Smooth muscle cell (in vitro differentiated cells): ENCODE results near the gene TTC36. TPM values are rescaled to one million over a fixed set of nuclear protein-coding genes. Genes with fewer than 3 reads are reported as not detected.

ENCODE experiments used
- DNase-seq: peaks from one replicate; lab custom pipeline; 2025; ENCODE audit not compliant: unreplicated experiment; lab: John Stamatoyannopoulos, UW
- H2AFZ ChIP-seq: fragments of 200-600 bp; sonication (generic); 2 replicates; pipeline ENCODE4 v1.6.0; 2016; ENCODE audit warnings: antibody characterized with exemption, low read depth, mild to moderate bottlenecking
- H3F3A ChIP-seq: fragments of 200-600 bp; sonication (generic); 2 replicates; pipeline ENCODE4 v1.6.0; 2017; ENCODE audit warnings: antibody characterized with exemption, low read depth
- H3K27ac ChIP-seq: fragments of 200-600 bp; sonication (generic); 2 replicates; pipeline ENCODE4 v1.5.1; 2016; ENCODE audit warnings: low read depth, mild to moderate bottlenecking
- H3K27me3 ChIP-seq: fragments of 200-600 bp; sonication (generic); 2 replicates; pipeline ENCODE4 v1.6.1; 2016; ENCODE audit warnings: low read depth, mild to moderate bottlenecking
- H3K36me3 ChIP-seq: fragments of 200-600 bp; sonication (generic); 2 replicates; pipeline ENCODE4 v1.5.1; 2016; ENCODE audit warnings: low read depth
- H3K4me1 ChIP-seq: fragments of 200-600 bp; sonication (generic); 2 replicates; pipeline ENCODE4 v1.5.1; 2016; ENCODE audit warnings: low read depth
- H3K4me2 ChIP-seq: fragments of 200-600 bp; sonication (generic); 2 replicates; pipeline ENCODE4 v1.6.0; 2016; ENCODE audit warnings: mild to moderate bottlenecking
- H3K4me3 ChIP-seq: fragments of 200-600 bp; sonication (generic); 2 replicates; pipeline ENCODE4 v1.5.1; 2016; ENCODE audit warnings: mild to moderate bottlenecking
- H3K79me2 ChIP-seq: fragments of 200-600 bp; sonication (generic); 2 replicates; pipeline ENCODE4 v1.6.0; 2016; ENCODE audit warnings: low read depth, mild to moderate bottlenecking
- H3K9ac ChIP-seq: fragments of 200-600 bp; sonication (generic); 2 replicates; pipeline ENCODE4 v1.6.0; 2016; ENCODE audit warnings: low read depth
- H3K9me3 ChIP-seq: fragments of 200-600 bp; sonication (generic); replicated peaks from 2 replicates; pipeline ENCODE4 v1.5.1; 2016; ENCODE audit warnings: low read depth
- H4K20me1 ChIP-seq: fragments of 200-600 bp; sonication (generic); 2 replicates; pipeline ENCODE4 v1.6.0; 2016; ENCODE audit warnings: low read depth
- CTCF ChIP-seq: fragments of 200-600 bp; sonication (generic); IDR thresholded peaks from 2 replicates; pipeline ENCODE4 v1.5.1; 2017; ENCODE audit warnings: borderline replicate concordance, mild to moderate bottlenecking, antibody characterized with exemption; ENCODE audit not compliant: insufficient read depth, poor library complexity, severe bottlenecking
- WGBS: methylation state at CpG from one replicate; pipeline ENCODE4 v1.1.7; 2016; ENCODE audit warnings: low lambda C conversion rate; 5-methylcytosine and 5-hydroxymethylcytosine counted together
- polyA plus RNA-seq: library from polyadenylated mRNA; unstranded; fragments of >200 nt; fragmentation: Nextera tagmentation; extraction: Ambion mirVana; gene quantifications from 2 replicates; pipeline ENCODE4 v1.2.1, GENCODE V29; 2016
- total RNA-seq: library from RNA; depleted of rRNA; stranded (reverse); fragments of >200 nt; gene quantifications from 2 replicates; pipeline ENCODE4 v1.2.3, GENCODE V29; 2014

The TTC36 gene
- total and polyA plus RNA-seq, 2 experiments from 2014 or later = 0.31 TPM; not detected in 1

DNA sequence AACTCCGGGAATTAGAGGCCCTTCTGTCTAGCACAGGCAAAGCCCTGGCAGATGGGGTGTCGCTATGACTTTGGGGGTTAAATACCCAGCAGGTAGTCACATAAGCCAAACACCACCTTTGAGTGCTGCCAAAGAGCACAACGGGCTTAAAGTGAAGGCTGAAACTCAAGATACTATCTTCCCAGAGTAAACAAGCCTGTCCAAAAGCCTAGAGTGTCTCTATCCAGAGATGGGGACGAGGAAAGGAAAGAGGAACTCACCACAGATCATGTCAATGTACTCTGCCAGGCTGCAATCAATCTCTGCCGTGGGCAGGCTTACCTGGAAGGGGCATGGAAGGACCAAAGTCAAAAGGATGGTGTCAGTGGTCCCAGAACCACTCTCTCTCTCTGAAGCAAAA, 18.3 kb downstream of the TTC36 start:
- Histone ChIP-seq H3K27ac (no peak overlapping the region), H3F3A (no peaks in the 10 kb centered on the region), H3K4me3 (no peak overlapping the region), H3K9ac (no peak overlapping the region), H3K4me2 (no peak overlapping the region), H3K27me3 (no peaks in the 10 kb centered on the region), H3K9me3 (no peaks in the 10 kb centered on the region), H4K20me1 (no peaks in the 10 kb centered on the region), H3K4me1 (no peaks in the 10 kb centered on the region), H2AFZ (no peak overlapping the region), H3K79me2 (no peaks in the 10 kb centered on the region), H3K36me3 (no peaks in the 10 kb centered on the region)
- DNase-seq = no peak
- 91% methylated on average over 5 of the region's 5 CpGs for WGBS
- TF ChIP-seq CTCF = no peak

DNA sequence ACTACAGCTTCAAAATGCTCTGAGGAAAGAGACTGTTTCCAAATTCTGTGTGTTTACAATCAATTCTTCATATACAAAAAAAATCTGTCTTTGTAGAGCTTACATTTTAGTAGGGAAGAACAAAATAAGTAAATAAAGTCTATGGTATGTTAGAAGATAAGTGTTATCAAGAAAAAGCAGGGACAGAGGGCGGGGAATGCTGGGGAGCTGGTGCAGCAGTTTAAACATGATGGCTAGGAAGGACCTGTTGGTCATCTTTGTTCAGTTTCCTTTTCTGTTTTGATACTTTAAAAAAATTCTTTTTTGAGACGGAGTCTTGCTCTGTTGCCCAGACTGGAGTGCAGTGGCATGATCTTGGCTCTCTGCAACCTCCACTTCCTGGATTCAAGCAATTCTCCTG, 19.9 kb downstream of the TTC36 start:
- TF ChIP-seq CTCF = no peak
- no peak for DNase-seq
- Histone ChIP-seq H3K36me3 (no peaks in the 10 kb centered on the region), H3K4me1 (no peaks in the 10 kb centered on the region), H3K4me2 (no peak overlapping the region), H3K9ac (no peak overlapping the region), H2AFZ (no peak overlapping the region), H3K79me2 (no peaks in the 10 kb centered on the region), H4K20me1 (no peaks in the 10 kb centered on the region), H3K27ac (no peak overlapping the region), H3F3A (no peaks in the 10 kb centered on the region), H3K4me3 (no peak overlapping the region), H3K9me3 (no peaks in the 10 kb centered on the region), H3K27me3 (no peaks in the 10 kb centered on the region)
- WGBS = 98% methylated on average over 2 of the region's 2 CpGs

DNA sequence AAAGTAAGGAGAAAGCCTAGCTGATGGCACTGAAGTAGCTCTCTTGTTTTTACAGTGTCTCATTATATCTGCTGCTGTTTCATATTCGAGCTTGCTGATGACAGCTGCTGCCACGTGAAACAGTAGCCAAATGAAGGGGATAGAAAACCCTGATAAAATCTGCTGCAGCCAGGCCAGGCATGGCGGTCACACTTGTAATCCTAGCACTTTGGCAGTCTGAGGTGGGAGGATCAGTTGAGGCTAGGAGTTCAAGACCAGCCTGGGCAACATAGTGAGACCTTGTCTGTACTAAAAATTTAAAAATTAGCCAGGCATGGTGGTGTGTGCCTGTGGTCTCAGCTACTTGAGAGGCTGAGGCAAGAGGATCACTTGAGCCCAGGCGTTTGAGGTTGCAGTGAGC, 25.1 kb downstream of the TTC36 start:
- Histone ChIP-seq H3K9ac (no peak overlapping the region), H3K27ac (no peak overlapping the region), H3K4me3 (no peak overlapping the region), H3K27me3 (no peaks in the 10 kb centered on the region), H3F3A (no peaks in the 10 kb centered on the region), H3K4me1 (no peaks in the 10 kb centered on the region), H4K20me1 (no peaks in the 10 kb centered on the region), H3K79me2 (no peaks in the 10 kb centered on the region), H2AFZ (no peak overlapping the region), H3K36me3 (peaks cover 6% of the 10 kb centered on the region), H3K4me2 (no peak overlapping the region), H3K9me3 (no peaks in the 10 kb centered on the region)
- 77% methylated on average over 4 of the region's 4 CpGs for WGBS
- no peak for DNase-seq
- no peak for TF ChIP-seq CTCF

DNA sequence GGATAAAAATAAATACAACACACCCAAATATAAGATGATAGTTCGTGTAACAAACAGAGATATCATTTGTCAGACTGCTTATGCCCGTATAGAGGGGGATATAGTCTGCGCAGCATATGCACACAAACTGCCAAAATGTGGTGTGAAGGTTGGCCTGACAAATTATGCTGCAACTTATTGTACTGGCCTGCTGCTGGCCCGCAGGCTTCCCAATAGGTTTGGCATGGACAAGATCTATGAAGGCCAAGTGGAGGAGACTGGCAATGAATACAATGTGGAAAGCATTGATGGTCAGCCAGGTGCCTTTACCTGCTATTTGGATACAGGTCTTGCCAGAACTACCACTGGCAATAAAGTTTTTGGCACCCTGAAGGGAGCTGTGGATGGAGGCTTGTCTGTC, 33.5 kb downstream of the TTC36 start:
- H3F3A ChIP-seq = no peaks in the 10 kb centered on the region
- no peak overlapping the region for H3K4me2 ChIP-seq
- no peaks in the 10 kb centered on the region for H3K4me1 ChIP-seq
- TF ChIP-seq CTCF = no peak
- no peak overlapping the region for H2AFZ ChIP-seq
- no peak for DNase-seq
- WGBS = 95% methylated on average over 4 of the region's 4 CpGs
- no peak overlapping the region for H3K9ac ChIP-seq
- H4K20me1 ChIP-seq = no peaks in the 10 kb centered on the region
- H3K79me2 ChIP-seq = no peaks in the 10 kb centered on the region
- no peaks in the 10 kb centered on the region for H3K36me3 ChIP-seq
- H3K9me3 ChIP-seq = no peaks in the 10 kb centered on the region
- no peak overlapping the region for H3K4me3 ChIP-seq
- no peaks in the 10 kb centered on the region for H3K27me3 ChIP-seq
- H3K27ac ChIP-seq = no peak overlapping the region
